H9 (cell line): ENCODE data around the gene MAEA. TPM values are rescaled to one million over a fixed set of nuclear protein-coding genes. Genes with fewer than 3 reads are reported as not detected.
A peak's percentile ranks its signal among the peaks of the same experiment; 100 is the strongest.

Experiments
- DNase-seq: peaks from one replicate; pipeline ENCODE4 v3.0.0-alpha.2; 2017
- H2AFZ ChIP-seq: one replicate; pipeline ENCODE4 v1.6.1; 2013; ENCODE audit warnings: mild to moderate bottlenecking, low read length, control low read depth, moderate library complexity
- H2AK5ac ChIP-seq: 2 replicates; pipeline ENCODE4 v1.6.1; 2013; ENCODE audit warnings: low read length, control low read depth, mixed read lengths; ENCODE audit not compliant: insufficient read length
- H2BK120ac ChIP-seq: one replicate; pipeline ENCODE4 v1.6.1; 2013; ENCODE audit warnings: low read depth, mild to moderate bottlenecking, low read length, control low read depth, inconsistent platforms; ENCODE audit not compliant: poor library complexity, severe bottlenecking
- H2BK12ac ChIP-seq: 2 replicates; pipeline ENCODE4 v1.6.1; 2013; ENCODE audit warnings: low read length, control low read depth, mixed read lengths, low read depth; ENCODE audit not compliant: insufficient read length
- H2BK15ac ChIP-seq: 2 replicates; pipeline ENCODE4 v1.6.1; 2013; ENCODE audit warnings: low read depth, low read length, control low read depth
- H2BK20ac ChIP-seq: one replicate; pipeline ENCODE4 v1.6.1; 2013; ENCODE audit warnings: low read depth, mild to moderate bottlenecking, low read length, control low read depth, inconsistent platforms; ENCODE audit not compliant: poor library complexity, severe bottlenecking
- H2BK5ac ChIP-seq: 2 replicates; pipeline ENCODE4 v1.6.1; 2013; ENCODE audit warnings: low read length, control low read depth, mixed read lengths; ENCODE audit not compliant: insufficient read length
- H3K14ac ChIP-seq: 2 replicates; pipeline ENCODE4 v1.6.1; 2013; ENCODE audit warnings: low read length, control low read depth; ENCODE audit not compliant: insufficient read depth
- H3K18ac ChIP-seq: 2 replicates; pipeline ENCODE4 v1.6.1; 2013; ENCODE audit warnings: low read depth, mild to moderate bottlenecking, mixed read lengths, low read length, control low read depth; ENCODE audit not compliant: insufficient read length
- H3K23ac ChIP-seq: 2 replicates; pipeline ENCODE4 v1.6.1; 2013; ENCODE audit warnings: low read length, control low read depth, mixed read lengths, low read depth; ENCODE audit not compliant: insufficient read length
- H3K23me2 ChIP-seq: 2 replicates; pipeline ENCODE4 v1.6.1; 2013; ENCODE audit warnings: low read depth, mild to moderate bottlenecking, mixed read lengths, low read length, control low read depth; ENCODE audit not compliant: insufficient read length, poor library complexity, severe bottlenecking
- H3K27ac ChIP-seq: 2 replicates; pipeline ENCODE4 v1.5.1; 2013; ENCODE audit warnings: low read length, control low read depth, mixed read lengths, low read depth; ENCODE audit not compliant: insufficient read length
- H3K27me3 ChIP-seq: 2 replicates; pipeline ENCODE4 v1.6.1; 2013; ENCODE audit warnings: low read length, control low read depth, inconsistent platforms; ENCODE audit not compliant: insufficient read depth
- H3K4ac ChIP-seq: 2 replicates; pipeline ENCODE4 v1.6.1; 2013; ENCODE audit warnings: low read depth, mild to moderate bottlenecking, control low read depth, inconsistent platforms, low read length, moderate library complexity
- H3K4me1 ChIP-seq: 2 replicates; pipeline ENCODE4 v1.6.1; 2013; ENCODE audit warnings: low read length, control low read depth, inconsistent platforms; ENCODE audit not compliant: insufficient read depth
- H3K4me2 ChIP-seq: 2 replicates; pipeline ENCODE4 v1.6.1; 2013; ENCODE audit warnings: low read length, control low read depth, mixed read lengths; ENCODE audit not compliant: insufficient read length, insufficient read depth
- H3K56ac ChIP-seq: 2 replicates; pipeline ENCODE4 v1.6.1; 2013; ENCODE audit warnings: low read depth, mild to moderate bottlenecking, mixed read lengths, low read length, control low read depth; ENCODE audit not compliant: insufficient read length
- H3K79me1 ChIP-seq: 2 replicates; pipeline ENCODE4 v1.6.1; 2013; ENCODE audit warnings: low read depth, mild to moderate bottlenecking, moderate library complexity, low read length, control low read depth, inconsistent platforms; ENCODE audit not compliant: insufficient read depth, poor library complexity, severe bottlenecking
- H3K79me2 ChIP-seq: 2 replicates; pipeline ENCODE4 v1.6.1; 2013; ENCODE audit warnings: low read length, control low read depth, inconsistent platforms; ENCODE audit not compliant: insufficient read depth
- H3K9ac ChIP-seq: 2 replicates; pipeline ENCODE4 v1.6.1; 2013; ENCODE audit warnings: low read length, control low read depth, mixed read lengths; ENCODE audit not compliant: insufficient read length; ENCODE audit errors: extremely low read depth
- H3K9me3 ChIP-seq: one replicate; pipeline ENCODE4 v1.6.1; 2013; ENCODE audit warnings: low read depth, low read length, inconsistent platforms; ENCODE audit not compliant: control insufficient read depth
- H3T11ph ChIP-seq: one replicate; pipeline ENCODE4 v1.6.1; 2013; ENCODE audit warnings: mild to moderate bottlenecking, low read length, control low read depth, inconsistent platforms
- H4K20me1 ChIP-seq: one replicate; pipeline ENCODE4 v1.6.1; 2013; ENCODE audit not compliant: control insufficient read depth, insufficient read length, insufficient read depth
- H4K5ac ChIP-seq: 2 replicates; pipeline ENCODE4 v1.6.1; 2013; ENCODE audit warnings: low read depth, mild to moderate bottlenecking, mixed read lengths, low read length, control low read depth; ENCODE audit not compliant: insufficient read length
- H4K8ac ChIP-seq: replicated peaks from 2 replicates; pipeline ENCODE4 v1.6.1; 2013; ENCODE audit warnings: low read length, control low read depth, mixed read lengths, low read depth; ENCODE audit not compliant: insufficient read length
- H4K91ac ChIP-seq: 2 replicates; pipeline ENCODE4 v1.6.1; 2013; ENCODE audit warnings: low read depth, mild to moderate bottlenecking, moderate library complexity, mixed read lengths, low read length, control low read depth; ENCODE audit not compliant: insufficient read length
- H3K27ac Mint-ChIP-seq, 3 experiments: 2 replicates in 2 of 3; 3 replicates in 1 of 3; pipeline ENCODE4 v1.8.0; 2020 to 2021; ENCODE audit warnings: mixed read lengths in 3 of 3, mild to moderate bottlenecking in 1 of 3, moderate library complexity in 1 of 3
- H3K27me3 Mint-ChIP-seq: 2 replicates; pipeline ENCODE4 v1.8.0; 2021; ENCODE audit warnings: low read depth, mild to moderate bottlenecking, moderate library complexity, mixed read lengths
- H3K36me3 Mint-ChIP-seq, 3 experiments: 2 replicates in 2 of 3; 3 replicates in 1 of 3; pipeline ENCODE4 v1.8.0; 2020 to 2021; ENCODE audit warnings: low read depth in 3 of 3, mixed read lengths in 3 of 3; ENCODE audit not compliant: insufficient read depth in 1 of 3
- H3K4me1 Mint-ChIP-seq, 2 experiments: 2 replicates each; pipeline ENCODE4 v1.8.0; 2020; ENCODE audit warnings: mixed read lengths in 2 of 2
- H3K4me3 Mint-ChIP-seq, 2 experiments: 2 replicates in 1 of 2; 3 replicates in 1 of 2; pipeline ENCODE4 v1.8.0; 2020 to 2021; ENCODE audit warnings: mild to moderate bottlenecking in 2 of 2, mixed read lengths in 2 of 2, moderate library complexity in 1 of 2
- H3K9me3 Mint-ChIP-seq, 2 experiments: 2 replicates in 1 of 2; 3 replicates in 1 of 2; pipeline ENCODE4 v1.8.0; 2020; ENCODE audit warnings: mild to moderate bottlenecking in 2 of 2, mixed read lengths in 2 of 2, moderate library complexity in 1 of 2
- CTCF ChIP-seq: fragments of 200-600 bp; sonication (generic); conservative IDR thresholded peaks from 3 replicates; pipeline ENCODE4 v1.8.0; 2021; ENCODE audit warnings: antibody characterized with exemption, mild to moderate bottlenecking
- WGBS: extraction: QIAGEN DNeasy Blood & Tissue Kit; methylation state at CpG from one replicate; pipeline ENCODE4 v1.1.7; 2013; ENCODE audit warnings: missing lambda C conversion rate, low lambda C conversion rate, mixed read lengths; ENCODE audit not compliant: insufficient read length; ENCODE audit errors: extremely low coverage; 5-methylcytosine and 5-hydroxymethylcytosine counted together
- total RNA-seq: library from RNA; stranded (reverse); gene quantifications from 2 replicates; pipeline ENCODE4 v1.2.1, GENCODE V29; 2021

Gene MAEA
- total RNA-seq, 1 experiment from 2014 or later: 85.6 TPM

- Histone ChIP-seq H3K79me1 (no peaks in the 10 kb centered on the region), H3K4ac (no peak overlapping the region), H3K23me2 (peaks cover 9% of the 10 kb centered on the region), H3T11ph (no peak overlapping the region), H4K5ac (no peak overlapping the region), H3K9me3 (no peaks in the 10 kb centered on the region), H2BK5ac (no peak overlapping the region), H2BK12ac (no peak overlapping the region), H3K56ac (no peak overlapping the region), H3K9ac (no peak overlapping the region), H4K91ac (no peak overlapping the region), H4K20me1 (no peaks in the 10 kb centered on the region), H2BK15ac (no peak overlapping the region), H3K27ac (no peak overlapping the region), H2AFZ (no peak overlapping the region), H2BK20ac (no peak overlapping the region), H3K4me2 (no peak overlapping the region), H3K27me3 (no peaks in the 10 kb centered on the region), H3K4me1 (no peaks in the 10 kb centered on the region), H4K8ac (no peak overlapping the region), H2BK120ac (no peak overlapping the region), H3K18ac (no peak overlapping the region), H3K23ac (no peak overlapping the region), H3K79me2 (peaks cover 8% of the 10 kb centered on the region; the same call in 1 of the 2 replicates), H3K14ac (no peak overlapping the region), H2AK5ac (no peak overlapping the region)
- DNase-seq: peak; percentile 89
- peaks cover 17 to 48% of the 10 kb centered on the region in 2 experiments for H3K9me3 Mint-ChIP-seq
- H3K4me3 Mint-ChIP-seq: no peak overlapping the region
- peaks cover 8 to 11% of the 10 kb centered on the region in 2 experiments for H3K4me1 Mint-ChIP-seq
- TF ChIP-seq CTCF: peak; percentile 29; the same call in 1 of the 3 replicates
- H3K27me3 Mint-ChIP-seq: peaks cover 21% of the 10 kb centered on the region
- no CpG with 5 or more reads among the region's 21 CpGs for WGBS
- peaks cover 0 to 7% (median 5%) of the 10 kb centered on the region in 3 experiments; a peak in 5 of 7 replicates for H3K36me3 Mint-ChIP-seq
- H3K27ac Mint-ChIP-seq: no peak overlapping the region
Measured at GRCh38 chr4:1285790-1286553, 3.7 kb upstream of the MAEA start.
